ENCODE data around the gene NUP210.

Gene NUP210

GRCh38 chr3:13461169-13462124 is 41.3 kb upstream of the NUP210 start:
- DNase-seq (ENCODE audit: low spot score), result peak; percentile 63
- TF ChIP-seq, protein P1, sequence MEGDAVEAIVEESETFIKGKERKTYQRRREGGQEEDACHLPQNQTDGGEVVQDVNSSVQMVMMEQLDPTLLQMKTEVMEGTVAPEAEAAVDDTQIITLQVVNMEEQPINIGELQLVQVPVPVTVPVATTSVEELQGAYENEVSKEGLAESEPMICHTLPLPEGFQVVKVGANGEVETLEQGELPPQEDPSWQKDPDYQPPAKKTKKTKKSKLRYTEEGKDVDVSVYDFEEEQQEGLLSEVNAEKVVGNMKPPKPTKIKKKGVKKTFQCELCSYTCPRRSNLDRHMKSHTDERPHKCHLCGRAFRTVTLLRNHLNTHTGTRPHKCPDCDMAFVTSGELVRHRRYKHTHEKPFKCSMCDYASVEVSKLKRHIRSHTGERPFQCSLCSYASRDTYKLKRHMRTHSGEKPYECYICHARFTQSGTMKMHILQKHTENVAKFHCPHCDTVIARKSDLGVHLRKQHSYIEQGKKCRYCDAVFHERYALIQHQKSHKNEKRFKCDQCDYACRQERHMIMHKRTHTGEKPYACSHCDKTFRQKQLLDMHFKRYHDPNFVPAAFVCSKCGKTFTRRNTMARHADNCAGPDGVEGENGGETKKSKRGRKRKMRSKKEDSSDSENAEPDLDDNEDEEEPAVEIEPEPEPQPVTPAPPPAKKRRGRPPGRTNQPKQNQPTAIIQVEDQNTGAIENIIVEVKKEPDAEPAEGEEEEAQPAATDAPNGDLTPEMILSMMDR (IDR thresholded peaks at IDR 0.05; ENCODE audit: extremely low read depth, missing control alignments), result peak; percentile 49

DNA sequence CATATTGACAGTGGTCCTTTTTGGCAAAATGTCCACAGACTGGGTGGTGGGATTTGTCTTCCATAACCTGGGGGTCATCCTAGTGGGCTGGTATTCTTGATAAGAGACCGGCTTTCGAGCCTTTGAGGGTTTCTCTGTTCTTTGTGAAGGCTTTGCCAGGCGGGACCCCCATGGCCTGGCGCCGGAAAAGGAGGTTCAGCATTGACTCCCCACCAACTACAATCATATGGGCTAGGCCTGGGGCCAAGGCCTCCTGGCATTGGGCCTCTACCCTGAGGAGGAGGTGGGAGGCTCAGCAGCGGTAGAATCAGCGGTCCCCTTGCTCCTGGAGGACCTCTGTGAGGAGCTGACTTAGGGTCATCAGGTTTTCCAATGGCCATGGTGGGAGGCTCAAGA is 40.2 kb upstream of the NUP210 start:
- no peak for DNase-seq (ENCODE audit: low spot score)
- TF ChIP-seq, protein P1 (IDR thresholded peaks at IDR 0.05; ENCODE audit: extremely low read depth, missing control alignments), result no peak

- TF ChIP-seq, protein P1 (IDR thresholded peaks at IDR 0.05; ENCODE audit: extremely low read depth, missing control alignments), result no peak
- no peak for DNase-seq (ENCODE audit: low spot score)
Observed at GRCh38 chr3:13459605-13460340, 39.7 kb upstream of the NUP210 start.

DNA sequence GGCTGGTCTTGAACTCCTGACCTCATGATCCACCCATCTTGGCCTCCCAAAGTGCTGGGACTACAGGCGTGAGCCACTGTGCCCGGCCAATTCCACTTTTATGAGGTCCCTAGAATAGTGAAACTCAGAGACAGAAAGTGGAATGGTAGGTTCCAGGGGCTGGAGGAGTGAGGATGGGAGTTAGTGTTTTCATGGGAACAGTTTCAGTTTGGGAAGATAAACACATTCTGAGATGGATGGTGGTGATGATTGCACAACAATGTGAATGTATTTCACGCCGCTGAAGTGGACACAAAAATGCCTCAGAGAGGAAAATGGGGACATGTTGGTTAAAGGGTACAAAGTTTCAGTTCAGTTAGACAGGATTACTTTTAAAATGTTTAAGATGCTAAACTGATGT is 37.5 kb upstream of the NUP210 start:
- TF ChIP-seq, protein P1 (IDR thresholded peaks at IDR 0.05; ENCODE audit: extremely low read depth, missing control alignments), result no peak
- DNase-seq (ENCODE audit: low spot score), result no peak

DNA sequence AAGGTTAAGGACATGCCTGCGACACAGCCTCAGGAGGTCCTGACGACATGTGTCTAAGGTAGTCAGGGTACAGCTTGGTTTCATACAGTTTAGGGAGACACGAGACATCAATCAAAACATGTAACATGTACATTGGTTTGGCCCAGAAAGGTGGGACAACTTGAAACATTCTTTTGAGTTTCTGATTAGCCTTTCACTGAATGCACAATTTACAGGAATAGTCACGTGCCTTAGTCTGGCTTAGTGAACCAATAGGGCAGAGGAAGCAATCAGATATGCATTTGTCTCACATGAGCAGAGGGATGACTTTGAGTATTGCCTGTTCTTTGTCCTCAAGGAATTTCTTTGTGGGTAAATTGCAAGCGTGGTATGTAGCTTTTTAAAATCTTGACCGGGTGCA is 35.5 kb upstream of the NUP210 start:
- no peak for DNase-seq (ENCODE audit: low spot score)
- TF ChIP-seq, protein P1 (IDR thresholded peaks at IDR 0.05; ENCODE audit: extremely low read depth, missing control alignments), result no peak

GRCh38 chr3:13452490-13453335 is 32.6 kb upstream of the NUP210 start:
- DNase-seq (ENCODE audit: low spot score), result peak; percentile 53
- TF ChIP-seq, protein P1 (IDR thresholded peaks at IDR 0.05; ENCODE audit: extremely low read depth, missing control alignments), result peak; percentile 30
